ENCODE data around the gene RNF157.

- TF ChIP-seq CTCF (IDR thresholded peaks at IDR 0.05; ENCODE audit: poor library complexity) (no peak), EZH2 (IDR thresholded peaks at IDR 0.05; ENCODE audit: borderline replicate concordance) (no peak), EZH2phosphoT487 (IDR thresholded peaks at IDR 0.05; ENCODE audit: low read depth, severe bottlenecking, unreplicated experiment) (no peak)
These were observed 73.4 kb downstream of the RNF157 start for GRCh38 chr17:76166906-76167305.

All from hepatocyte (in vitro differentiated cells).